Tongue (tissue), 2 donors: ENCODE measurements around the gene RIC1. TPM values are rescaled to one million over a fixed set of nuclear protein-coding genes. Genes with fewer than 3 reads are reported as not detected.
A peak's percentile ranks its signal among the peaks of the same experiment; 100 is the strongest.
"Not testable (repeated sequence)": the region's sequence is repeated elsewhere in the genome, so short reads cannot be mapped to it uniquely, and the experiment has no call there.

Experiments
- DNase-seq: peaks from one replicate; pipeline ENCODE4 v3.0.0-alpha.2; 2015
- total RNA-seq: library from RNA; depleted of rRNA; stranded (reverse); fragments of >200 nt; gene quantifications from one replicate; pipeline ENCODE4 v1.2.3, GENCODE V29; 2014

The RIC1 gene
- total RNA-seq, 1 donor from 2014 or later: 38.9 TPM

DNA sequence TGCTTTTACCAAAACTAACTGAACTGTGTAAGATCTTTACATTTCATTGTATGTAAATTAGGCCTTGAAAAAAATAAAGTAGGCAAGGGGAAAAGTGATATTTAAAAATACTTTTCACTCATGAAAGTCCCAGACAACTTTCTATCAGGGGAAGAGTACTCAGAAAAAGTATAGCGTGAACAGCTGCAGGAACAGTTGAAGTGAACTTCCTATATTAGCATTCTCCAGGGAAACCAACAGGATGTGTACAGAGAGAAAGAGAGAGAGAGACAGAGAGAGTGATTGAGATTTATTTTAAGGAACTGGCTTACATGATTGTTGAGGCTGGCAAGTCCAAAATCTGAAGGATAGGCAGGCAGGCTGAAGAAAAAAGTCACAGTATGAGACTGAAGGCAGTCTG, 162.0 kb downstream of the RIC1 start:
- peak; percentile 25 for DNase-seq

DNA sequence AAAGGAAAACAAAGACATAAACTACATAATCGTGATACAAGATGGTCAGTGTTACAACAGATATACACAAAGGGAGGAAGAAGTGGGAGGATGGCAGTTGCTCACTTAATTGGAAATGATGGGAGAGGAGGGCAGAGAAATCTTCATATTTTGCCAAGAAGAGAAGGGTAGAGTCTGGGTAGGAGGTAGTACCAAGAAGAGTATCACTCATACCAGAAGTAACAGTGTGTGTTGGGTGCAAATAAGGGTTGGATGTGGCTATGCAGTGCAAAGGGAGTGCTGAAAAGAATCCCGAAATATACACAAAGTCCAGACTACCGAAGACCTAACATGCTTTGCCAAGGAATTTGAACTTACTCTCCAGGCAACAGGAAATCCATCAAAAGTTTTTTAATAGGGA, 163.0 kb downstream of the RIC1 start:
- no peak for DNase-seq

DNA sequence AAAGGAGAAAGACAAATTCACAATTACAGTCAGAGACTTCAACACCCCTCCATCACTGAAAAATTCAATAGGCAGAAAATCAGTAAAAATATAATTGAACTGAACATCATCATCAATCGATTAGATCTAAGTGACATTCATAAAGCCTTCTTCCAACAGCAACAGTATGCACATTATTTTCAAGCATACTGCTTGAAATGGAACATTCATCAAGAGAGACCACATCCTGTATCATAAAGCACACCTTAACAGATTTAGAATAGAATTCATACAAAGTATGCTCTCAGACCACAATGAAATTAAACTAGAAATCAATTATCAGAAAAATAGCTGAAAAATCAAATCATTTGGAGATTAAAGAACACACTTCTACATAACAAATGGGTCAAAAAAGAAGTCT, 164.9 kb downstream of the RIC1 start:
- DNase-seq: no peak

DNA sequence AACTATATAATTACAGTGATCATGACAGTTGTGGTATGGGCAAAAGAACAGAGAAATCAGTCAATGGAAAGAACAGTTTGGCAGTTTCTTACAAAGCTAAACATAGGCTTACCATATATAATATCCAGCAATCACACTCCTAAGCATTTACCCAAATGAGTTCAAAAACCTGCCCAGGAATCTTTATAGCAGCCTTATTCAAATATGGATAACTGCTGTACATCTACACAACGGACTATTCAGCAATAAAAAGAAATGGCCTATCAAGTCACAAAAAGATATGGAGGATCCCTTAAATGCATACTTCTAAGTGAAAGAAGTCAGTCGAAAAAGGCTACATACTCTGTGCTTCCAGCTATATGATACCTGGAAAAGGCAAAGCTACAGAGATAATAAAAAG, 167.4 kb downstream of the RIC1 start:
- no peak for DNase-seq

DNA sequence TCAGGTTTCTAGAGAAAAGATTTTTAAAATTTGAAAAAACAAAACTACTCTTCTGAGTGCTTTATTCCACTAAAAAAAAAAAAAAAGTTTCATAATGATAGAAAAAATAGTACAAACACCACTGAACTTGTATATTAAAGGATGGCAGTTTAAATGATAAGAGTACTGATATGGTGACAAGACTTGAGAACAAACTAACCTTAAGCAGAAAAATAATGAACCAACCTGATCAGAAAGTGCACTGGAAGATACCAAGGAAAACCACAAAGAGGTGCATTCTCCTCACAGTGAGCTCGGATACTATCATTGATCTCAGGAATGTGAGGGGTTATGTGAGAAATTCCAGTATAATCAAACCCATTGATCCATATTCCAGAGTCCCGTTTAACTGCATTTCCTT, 169.7 kb downstream of the RIC1 start:
- DNase-seq: no peak

DNA sequence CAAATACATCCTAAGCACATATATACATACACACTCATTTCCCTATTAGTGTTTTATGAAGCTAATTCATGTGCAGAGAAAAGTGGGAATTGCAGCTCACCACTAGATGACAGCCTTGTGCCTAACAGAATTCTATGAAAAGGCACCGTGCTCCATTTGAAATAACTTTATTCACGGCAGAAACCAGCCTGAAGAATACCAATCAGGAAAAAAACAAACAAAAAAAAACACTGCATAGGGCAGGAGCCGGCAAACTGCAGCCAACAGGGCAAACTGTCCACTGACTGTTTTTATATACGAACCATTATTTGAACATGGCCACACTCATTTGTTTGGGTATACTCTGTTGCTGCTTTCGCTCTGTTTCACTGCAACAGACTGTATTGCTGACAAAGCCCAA, 170.4 kb downstream of the RIC1 start:
- peak; percentile 54 for DNase-seq

DNA sequence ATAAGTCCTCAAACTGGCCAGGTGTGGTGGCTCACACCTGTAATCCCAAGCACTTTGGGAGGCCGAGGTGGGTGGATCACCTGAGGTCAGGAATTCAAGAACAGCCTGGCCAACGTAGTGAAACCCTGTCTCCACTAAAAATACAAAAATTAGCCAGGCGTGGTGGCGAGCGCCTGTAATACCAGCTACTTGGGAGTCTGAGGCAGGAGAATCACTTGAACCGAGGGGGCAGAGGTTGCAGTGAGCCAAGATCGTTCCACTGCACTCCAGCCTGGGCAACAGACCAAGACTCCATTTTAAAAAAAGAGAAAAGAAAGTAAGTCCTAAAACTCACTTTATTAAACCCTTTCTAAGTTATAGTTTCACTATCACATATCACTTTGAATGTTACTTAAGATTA, 171.5 kb downstream of the RIC1 start:
- not testable (repeated sequence) for DNase-seq

DNA sequence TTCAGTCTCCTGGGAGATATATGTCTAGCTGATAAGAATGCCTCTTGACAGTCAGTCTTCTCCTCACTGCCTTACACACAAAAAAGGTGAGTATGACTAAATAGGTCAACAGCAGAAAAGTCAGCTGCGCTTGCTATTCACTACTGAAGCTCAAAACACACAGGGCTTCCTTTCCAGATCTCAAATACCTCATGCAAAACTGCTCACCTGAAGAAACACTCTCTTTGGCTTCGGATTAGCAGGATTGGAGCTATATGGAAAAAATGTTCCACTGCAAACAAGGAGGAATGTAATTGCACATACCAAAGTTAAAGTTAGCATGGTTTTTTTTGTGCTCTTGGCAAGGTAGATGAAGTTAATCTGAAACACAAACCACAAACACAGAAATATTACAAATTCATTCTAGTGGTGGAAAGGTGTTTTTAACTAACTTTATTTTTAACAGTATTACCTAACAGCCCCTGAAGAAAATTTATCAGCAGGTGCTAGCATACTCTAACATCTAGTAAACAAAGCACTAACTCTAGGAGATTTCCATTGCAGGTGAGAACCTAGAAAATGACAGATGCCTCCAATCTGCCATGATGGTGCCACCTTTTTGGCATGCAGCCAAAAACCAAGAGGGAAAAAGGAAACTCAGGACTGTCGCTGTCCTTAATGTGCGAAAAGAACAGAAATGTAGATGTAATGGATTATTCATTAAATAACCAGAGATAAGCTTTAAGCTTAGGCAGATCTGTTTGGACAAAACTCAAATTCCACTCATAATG, 172.2 kb downstream of the RIC1 start:
- DNase-seq: peak; percentile 53

DNA sequence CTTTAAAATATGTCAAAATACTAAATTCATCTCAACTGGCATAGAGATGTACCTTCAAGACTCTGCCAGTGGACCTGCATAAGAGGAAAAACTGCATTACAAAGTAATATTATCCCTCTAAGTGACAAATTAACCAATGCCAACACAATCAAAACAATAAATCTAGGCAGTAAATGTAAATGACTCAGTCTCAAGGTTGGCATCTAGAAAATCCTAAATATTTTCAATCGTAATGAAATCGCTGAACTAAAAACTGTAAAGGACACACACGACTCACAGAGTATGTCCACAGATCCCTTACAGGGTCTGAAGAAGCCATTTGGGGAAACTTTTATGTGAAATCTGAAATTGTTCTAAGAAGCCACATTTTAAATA, 172.8 kb downstream of the RIC1 start:
- DNase-seq: no peak

DNA sequence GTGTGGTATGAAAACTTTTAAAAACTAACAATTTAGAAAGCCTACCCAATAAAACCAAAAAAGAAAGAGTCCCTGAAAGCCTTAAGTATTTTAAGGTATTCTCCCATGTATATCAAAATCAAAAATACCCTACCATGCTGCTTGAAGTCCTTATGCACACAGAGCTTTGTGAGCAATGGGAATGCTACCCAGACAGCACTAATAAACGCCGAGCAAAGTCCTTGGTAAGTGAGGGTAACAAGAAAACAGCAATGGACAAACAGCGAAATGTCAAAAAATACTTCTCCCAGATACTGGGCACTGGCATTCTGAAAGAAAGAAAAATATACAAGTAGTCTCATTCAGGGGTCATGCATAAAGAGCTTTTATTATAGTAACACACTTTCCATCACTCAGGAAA, 176.6 kb downstream of the RIC1 start:
- no peak for DNase-seq

DNA sequence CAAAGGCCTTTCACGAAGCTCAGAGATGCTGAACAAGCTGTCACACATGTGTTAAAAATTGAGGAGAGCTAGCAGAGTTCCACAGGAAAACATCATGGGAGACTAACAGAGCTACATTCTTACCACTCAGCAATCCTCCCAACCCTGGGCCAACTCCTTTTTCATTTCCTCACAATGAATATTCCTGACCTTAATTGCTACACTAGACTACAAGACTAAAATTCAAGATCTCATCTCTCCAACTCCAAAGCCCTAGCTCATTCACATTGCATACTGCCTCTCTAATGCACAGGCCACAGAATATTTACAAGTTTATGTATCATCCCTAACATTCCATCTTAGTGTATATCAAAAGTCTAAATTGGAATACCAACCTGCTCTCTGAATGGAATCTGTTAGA, 182.8 kb downstream of the RIC1 start:
- DNase-seq: no peak

DNA sequence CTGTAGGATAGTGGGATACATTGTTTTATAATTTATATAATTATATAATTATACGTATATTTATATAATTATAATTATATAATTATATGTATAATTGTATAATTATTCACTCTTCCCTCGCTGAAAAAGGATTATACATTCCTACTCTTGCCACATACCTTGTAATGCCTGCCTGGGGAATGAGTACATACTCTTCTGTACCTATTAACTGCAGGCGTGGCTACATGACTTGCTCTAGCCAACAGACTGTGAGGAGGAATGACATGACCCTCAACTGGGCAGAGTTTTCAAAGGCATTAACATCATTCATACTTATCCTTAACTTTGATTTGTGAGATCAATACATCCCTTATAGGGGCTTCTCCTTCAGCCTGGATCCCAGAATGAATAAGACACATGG, 184.9 kb downstream of the RIC1 start:
- DNase-seq: no peak

DNA sequence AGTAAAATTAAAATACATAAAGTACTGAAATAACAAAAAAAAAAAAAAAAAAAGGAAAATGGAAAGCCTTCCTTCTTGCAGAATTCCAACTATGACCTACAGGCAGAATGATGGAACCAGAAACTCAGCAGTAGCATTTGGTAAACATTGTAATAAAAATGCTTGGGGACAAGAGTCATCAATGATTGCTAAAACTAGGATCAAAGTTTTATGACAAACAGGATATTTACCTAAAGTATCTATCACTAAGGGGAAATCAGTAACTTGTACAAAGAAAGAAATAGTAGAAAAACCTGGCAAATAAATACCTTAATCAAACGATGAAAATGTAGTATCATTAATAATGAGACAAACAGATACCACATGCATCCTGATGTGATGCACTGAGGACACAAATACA, 186.6 kb downstream of the RIC1 start:
- DNase-seq: no peak

DNA sequence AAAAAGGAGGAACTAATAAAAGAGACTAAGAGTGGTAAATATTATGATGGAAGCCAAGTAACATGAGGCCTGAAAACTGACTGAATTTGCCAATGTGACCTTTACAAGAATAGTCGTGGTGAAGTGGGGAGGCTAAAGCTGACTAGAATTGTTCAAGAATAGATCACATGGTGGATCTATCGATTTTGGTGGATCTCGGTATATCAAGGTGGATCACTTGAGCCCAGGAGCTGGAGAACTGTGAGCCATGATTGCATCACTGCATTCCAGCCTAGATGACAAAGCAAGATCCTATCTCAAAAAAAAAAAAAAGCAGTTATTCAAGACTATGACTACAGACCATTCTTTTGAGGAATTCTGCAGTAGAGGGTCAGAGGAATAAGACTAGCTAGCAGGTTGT, 189.0 kb downstream of the RIC1 start:
- no peak for DNase-seq

DNA sequence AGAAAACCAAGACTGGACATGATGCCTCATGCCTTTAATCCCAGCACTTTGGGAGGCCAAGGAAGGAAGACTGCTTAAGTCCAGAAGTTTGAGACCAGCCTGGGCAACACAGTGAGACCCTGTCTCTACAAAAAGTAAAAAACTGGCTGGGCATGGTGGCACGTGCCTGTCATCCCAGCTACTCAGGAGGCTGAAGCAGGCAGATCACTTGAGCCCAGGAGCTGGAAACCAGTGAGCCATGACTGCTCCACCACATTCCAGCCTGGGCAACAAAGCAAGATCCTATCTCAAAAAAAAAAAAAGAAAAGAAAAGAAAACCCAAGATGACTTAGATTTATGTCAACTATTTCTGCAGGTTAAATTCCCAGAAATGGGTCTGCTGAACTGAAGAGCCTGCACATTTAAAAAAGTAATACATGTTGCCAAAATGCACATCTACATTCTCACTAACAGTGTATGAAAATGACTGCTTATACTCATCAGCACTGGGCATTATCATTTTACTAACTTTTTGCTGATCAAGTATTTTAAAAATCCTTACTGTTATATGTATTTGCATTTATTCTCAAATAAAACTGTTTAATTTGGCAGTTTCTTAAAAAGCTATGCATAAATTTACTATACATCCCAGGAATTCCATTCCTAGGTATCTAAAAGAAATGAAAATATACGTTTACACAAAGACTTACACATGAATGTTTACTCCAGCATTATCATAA, 189.7 kb downstream of the RIC1 start:
- DNase-seq: no peak

DNA sequence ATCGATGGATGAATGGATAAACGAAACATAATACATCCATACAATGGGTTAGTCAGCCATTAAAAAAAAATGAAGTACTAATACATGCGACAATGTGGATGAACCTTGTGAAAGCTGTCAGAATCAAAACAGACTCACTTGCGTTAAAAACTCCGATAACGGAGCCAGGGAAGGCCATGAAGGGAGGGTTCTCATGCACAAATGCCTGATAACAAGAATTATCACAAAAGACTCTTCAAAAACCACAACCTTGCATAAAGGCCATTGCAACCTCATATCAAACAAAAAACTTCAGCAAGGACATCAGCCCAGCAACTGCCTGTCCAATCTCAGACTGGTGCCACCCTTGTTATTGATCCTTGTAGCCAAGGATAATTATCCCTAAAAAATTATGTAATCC, 190.3 kb downstream of the RIC1 start:
- DNase-seq: no peak

DNA sequence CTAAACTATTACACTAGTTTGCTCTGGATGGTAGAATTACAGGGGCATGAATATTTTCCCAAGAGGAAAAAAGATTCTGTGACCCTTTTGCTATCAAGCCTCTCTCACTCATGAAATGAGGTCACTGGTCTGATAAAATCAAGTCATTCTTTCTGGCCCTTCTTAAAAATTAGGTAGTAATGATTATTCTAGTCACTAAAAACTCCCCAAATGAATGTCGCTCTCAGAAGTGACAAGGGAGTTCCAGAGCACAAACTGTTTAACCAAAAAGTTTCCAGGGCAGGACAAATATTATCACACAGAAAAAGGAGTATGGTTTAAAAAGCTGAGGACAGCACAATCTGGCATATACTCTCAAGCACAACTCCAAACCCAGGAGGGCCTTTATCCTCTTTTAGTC, 191.5 kb downstream of the RIC1 start:
- DNase-seq: no peak

DNA sequence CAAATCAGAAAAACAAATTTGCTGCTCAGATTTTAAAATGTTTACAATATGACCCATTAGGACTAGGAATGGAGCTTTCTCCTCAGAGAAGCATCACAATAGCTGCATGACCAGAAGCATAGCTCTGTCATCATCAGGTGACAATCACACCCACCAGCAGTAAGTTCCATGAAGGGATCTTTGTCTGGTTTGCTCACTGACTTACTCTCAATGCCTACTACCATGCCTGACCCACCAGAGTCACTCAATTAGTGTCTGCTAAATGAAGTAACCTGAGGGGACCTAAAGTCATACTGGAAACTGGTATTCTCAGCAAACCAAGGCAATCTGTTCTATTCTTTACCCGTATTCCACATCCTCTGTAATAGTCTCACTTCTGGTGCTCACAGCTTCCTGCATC, 196.3 kb downstream of the RIC1 start:
- no peak for DNase-seq

Other genes with a start within 250 kb of the RIC1 start
- gene PLGRKT, start 191.2 kb upstream of the RIC1 start, total RNA-seq: 44.1 TPM
- 4.1 TPM for gene CD274, start 178.6 kb upstream of the RIC1 start, total RNA-seq
- 1.6 TPM for gene PDCD1LG2, start 118.6 kb upstream of the RIC1 start, total RNA-seq
- 24.3 TPM for gene ERMP1, start 204.0 kb downstream of the RIC1 start, total RNA-seq